Measurements from ENCODE around the gene SIGLEC11. TPM values are rescaled to one million over a fixed set of nuclear protein-coding genes. Genes with fewer than 3 reads are reported as not detected.

The SIGLEC11 gene
- total and polyA plus RNA-seq, 2 experiments from 2014 or later: not detected

- Histone ChIP-seq H3K27ac (ENCODE audit: low read depth) (peak overlapping the region; percentile 82), H3F3A (replicated peaks; ENCODE audit: low read depth) (no peaks in the 10 kb centered on the region; the same call in none of the 2 replicates), H3K4me2 (peak overlapping the region; percentile 78), H3K36me3 (ENCODE audit: insufficient read depth) (peaks cover 7% of the 10 kb centered on the region), H3K9me2 (ENCODE audit: insufficient read depth) (no peaks in the 10 kb centered on the region), H3K4me3 (peak overlapping the region; percentile 99), H3K27me3 (ENCODE audit: insufficient read depth) (no peaks in the 10 kb centered on the region), H2AFZ (peak overlapping the region; percentile 66), H3K79me2 (replicated peaks; ENCODE audit: insufficient read depth) (peaks cover 41% of the 10 kb centered on the region), H4K20me1 (replicated peaks; ENCODE audit: insufficient read depth) (peaks cover 22% of the 10 kb centered on the region), H3K4me1 (ENCODE audit: insufficient read depth) (peaks cover 10% of the 10 kb centered on the region)
- Mint-ChIP-seq H3K4me1 (peaks cover 20% of the 10 kb centered on the region), H3K9me3 (peaks cover 14% of the 10 kb centered on the region), H3K27ac (peak overlapping the region; percentile 99), H3K4me3 (peak overlapping the region; percentile 93), H3K27me3 (ENCODE audit: insufficient read depth, low read depth, poor library complexity) (peaks cover 23% of the 10 kb centered on the region), H3K36me3 (ENCODE audit: low read depth) (peaks cover 67% of the 10 kb centered on the region)
- TF ChIP-seq ETS1 (IDR thresholded peaks at IDR 0.05) (no peak), CREB1 (CRISPR knock-in tag; IDR thresholded peaks at IDR 0.05; ENCODE audit: low read depth) (peak; percentile 31; the same call in 1 of the 2 replicates)
- DNase-seq (ENCODE audit: low spot score): peak; percentile 81
- ATAC-seq: peak; percentile 37
Observed at GRCh38 chr19:49930483-49931011, 30.4 kb downstream of the SIGLEC11 start.

GRCh38 chr19:49929611-49930482, 31.1 kb downstream of the SIGLEC11 start:
- Histone ChIP-seq H3K27me3 (ENCODE audit: insufficient read depth) (no peaks in the 10 kb centered on the region), H3K4me3 (peak overlapping the region; percentile 99), H3K79me2 (replicated peaks; ENCODE audit: insufficient read depth) (peaks cover 48% of the 10 kb centered on the region), H3F3A (replicated peaks; ENCODE audit: low read depth) (no peaks in the 10 kb centered on the region; the same call in none of the 2 replicates), H3K4me1 (ENCODE audit: insufficient read depth) (peaks cover 10% of the 10 kb centered on the region), H3K27ac (ENCODE audit: low read depth) (peak overlapping the region; percentile 98), H2AFZ (peak overlapping the region; percentile 97), H3K9me2 (ENCODE audit: insufficient read depth) (no peaks in the 10 kb centered on the region), H4K20me1 (replicated peaks; ENCODE audit: insufficient read depth) (peaks cover 28% of the 10 kb centered on the region), H3K36me3 (ENCODE audit: insufficient read depth) (peaks cover 13% of the 10 kb centered on the region), H3K4me2 (peak overlapping the region; percentile 100)
- Mint-ChIP-seq H3K36me3 (ENCODE audit: low read depth) (peaks cover 74% of the 10 kb centered on the region), H3K4me3 (peak overlapping the region; percentile 93), H3K4me1 (peaks cover 24% of the 10 kb centered on the region), H3K27me3 (ENCODE audit: insufficient read depth, low read depth, poor library complexity) (peaks cover 27% of the 10 kb centered on the region), H3K9me3 (peaks cover 14% of the 10 kb centered on the region), H3K27ac (peak overlapping the region; percentile 99)
- ATAC-seq: peak; percentile 83
- no peak for TF ChIP-seq ZNF114 (CRISPR knock-in tag; IDR thresholded peaks at IDR 0.05)
- no peak for TF ChIP-seq NANOG (IDR thresholded peaks at IDR 0.05; ENCODE audit: borderline replicate concordance)
- TF ChIP-seq CREB1 (CRISPR knock-in tag; IDR thresholded peaks at IDR 0.05; ENCODE audit: low read depth): peak; percentile 62
- TF ChIP-seq POLR2AphosphoS5 (IDR thresholded peaks at IDR 0.05; ENCODE audit: low read depth): peak; percentile 95
- no peak for TF ChIP-seq ZNF462 (CRISPR knock-in tag; IDR thresholded peaks at IDR 0.05)
- DNase-seq (ENCODE audit: low spot score): peak; percentile 98
